GM23338 (cell line): Measurements from ENCODE around the gene GLS. TPM values are rescaled to one million over a fixed set of nuclear protein-coding genes. Genes with fewer than 3 reads are reported as not detected.
"Not testable (repeated sequence)": the region's sequence is repeated elsewhere in the genome, so short reads cannot be mapped to it uniquely, and the experiment has no call there.

ENCODE experiments used
- ATAC-seq: fragments of 200-7000 bp; cut with Tn5 transposase; 3 replicates; pipeline ENCODE4 v1.9.1; 2020
- DNase-seq: peaks from one replicate; pipeline ENCODE4 v3.0.0-alpha.2; 2015; ENCODE audit warnings: low spot score
- H2AFZ ChIP-seq: fragments of 200-600 bp; sonication (generic); 2 replicates; pipeline ENCODE4 v1.8.0; 2016; ENCODE audit warnings: antibody characterized with exemption, mild to moderate bottlenecking, moderate library complexity
- H3F3A ChIP-seq: fragments of 200-600 bp; sonication (generic); replicated peaks from 2 replicates; pipeline ENCODE4 v1.8.0; 2017; ENCODE audit warnings: antibody characterized with exemption, mixed run types, low read depth
- H3K27ac ChIP-seq: fragments of 200-600 bp; sonication (generic); 2 replicates; pipeline ENCODE4 v1.6.1; 2016; ENCODE audit warnings: low read depth
- H3K27me3 ChIP-seq: fragments of 200-600 bp; sonication (generic); 2 replicates; pipeline ENCODE4 v1.8.0; 2016; ENCODE audit warnings: mild to moderate bottlenecking, mixed run types, moderate library complexity; ENCODE audit not compliant: insufficient read depth
- H3K36me3 ChIP-seq: fragments of 200-600 bp; sonication (generic); 2 replicates; pipeline ENCODE4 v1.8.0; 2016; ENCODE audit warnings: mild to moderate bottlenecking; ENCODE audit not compliant: insufficient read depth
- H3K4me1 ChIP-seq: fragments of 200-600 bp; sonication (generic); 2 replicates; pipeline ENCODE4 v1.8.0; 2016; ENCODE audit warnings: mild to moderate bottlenecking, moderate library complexity; ENCODE audit not compliant: insufficient read depth
- H3K4me2 ChIP-seq: fragments of 200-600 bp; sonication (generic); 2 replicates; pipeline ENCODE4 v1.7.1; 2017; ENCODE audit warnings: mixed run types
- H3K4me3 ChIP-seq: fragments of 200-600 bp; sonication (generic); 2 replicates; pipeline ENCODE4 v1.6.1; 2016; ENCODE audit warnings: mixed run types
- H3K79me2 ChIP-seq: fragments of 200-600 bp; sonication (generic); replicated peaks from 2 replicates; pipeline ENCODE4 v1.8.0; 2017; ENCODE audit warnings: mild to moderate bottlenecking; ENCODE audit not compliant: insufficient read depth
- H3K9me2 ChIP-seq: fragments of 200-600 bp; sonication (generic); 2 replicates; pipeline ENCODE4 v1.8.0; 2017; ENCODE audit not compliant: insufficient read depth
- H4K20me1 ChIP-seq: fragments of 200-600 bp; sonication (generic); replicated peaks from 2 replicates; pipeline ENCODE4 v1.8.0; 2017; ENCODE audit warnings: mild to moderate bottlenecking; ENCODE audit not compliant: insufficient read depth
- H3K27ac Mint-ChIP-seq: 2 replicates; pipeline ENCODE4 v1.8.0; 2020; ENCODE audit warnings: inconsistent platforms, mild to moderate bottlenecking, moderate library complexity, mixed read lengths
- H3K27me3 Mint-ChIP-seq: 3 replicates; pipeline ENCODE4 v1.8.0; 2022; ENCODE audit warnings: low read depth, mild to moderate bottlenecking, moderate library complexity, mixed read lengths, inconsistent platforms; ENCODE audit not compliant: insufficient read depth, poor library complexity
- H3K36me3 Mint-ChIP-seq: 3 replicates; pipeline ENCODE4 v1.8.0; 2021; ENCODE audit warnings: low read depth, mild to moderate bottlenecking, inconsistent platforms, moderate library complexity, mixed read lengths
- H3K4me1 Mint-ChIP-seq: 3 replicates; pipeline ENCODE4 v1.8.0; 2020; ENCODE audit warnings: mild to moderate bottlenecking, inconsistent platforms, mixed read lengths
- H3K4me3 Mint-ChIP-seq: 3 replicates; pipeline ENCODE4 v1.8.0; 2021; ENCODE audit warnings: moderate library complexity, mild to moderate bottlenecking, inconsistent platforms, mixed read lengths
- H3K9me3 Mint-ChIP-seq: 3 replicates; pipeline ENCODE4 v1.8.0; 2020; ENCODE audit warnings: moderate library complexity, mild to moderate bottlenecking, inconsistent platforms, mixed read lengths
- EZH2 ChIP-seq: fragments of 200-600 bp; sonication (generic); IDR thresholded peaks from one replicate; pipeline ENCODE4 v1.8.0; 2017; ENCODE audit warnings: antibody characterized with exemption, mild to moderate bottlenecking, low read depth; ENCODE audit not compliant: unreplicated experiment
- JUNB ChIP-seq: IDR thresholded peaks from one replicate; pipeline ENCODE4 v1.6.1; 2016; ENCODE audit warnings: antibody characterized with exemption; ENCODE audit not compliant: unreplicated experiment
- NANOG ChIP-seq: IDR thresholded peaks from 2 replicates; pipeline ENCODE4 v1.6.1; 2016; ENCODE audit warnings: antibody characterized with exemption, borderline replicate concordance
- POLR2AphosphoS5 ChIP-seq: IDR thresholded peaks from 2 replicates; pipeline ENCODE4 v1.6.1; 2016; ENCODE audit warnings: antibody characterized with exemption, low read depth
- STAT1 ChIP-seq: IDR thresholded peaks from one replicate; pipeline ENCODE4 v1.6.1; 2016; ENCODE audit warnings: antibody characterized with exemption; ENCODE audit not compliant: unreplicated experiment
- ZNF114 ChIP-seq: fragments of 250-450 bp; sonication (Bioruptor Pico); IDR thresholded peaks from 2 replicates; pipeline ENCODE4 v1.5.0; 2020; ENCODE audit warnings: mild to moderate bottlenecking, moderate library complexity
- ZNF331 ChIP-seq: fragments of 250-450 bp; sonication (Bioruptor Pico); IDR thresholded peaks from 2 replicates; pipeline ENCODE4 v1.5.0; 2020; ENCODE audit warnings: low read depth, mild to moderate bottlenecking, moderate library complexity
- polyA plus RNA-seq: library from polyadenylated mRNA; unstranded; fragments of >200 nt; fragmentation: Nextera tagmentation; extraction: Ambion mirVana; gene quantifications from 2 replicates; pipeline ENCODE4 v1.2.1, GENCODE V29; 2016
- total RNA-seq: library from RNA; depleted of rRNA; stranded (reverse); fragments of >200 nt; shearing (Covaris generic); gene quantifications from 2 replicates; pipeline ENCODE4 v1.2.3, GENCODE V29; 2014
- TF ChIP-seq, protein P1 (sequence below): IDR thresholded peaks from one replicate; pipeline ENCODE4 v1.6.1; 2018; ENCODE audit warnings: antibody characterized with exemption; ENCODE audit not compliant: unreplicated experiment
- TF ChIP-seq, protein P2 (sequence below), 2 experiments: fragments of 200-600 bp in 1 of 2; sonication (generic) in 1 of 2; conservative IDR thresholded peaks; 2 replicates each; pipeline versions ENCODE4 v1.5.1 to v1.6.1; 2016 to 2017; ENCODE audit warnings: antibody characterized with exemption in 2 of 2, low read depth in 2 of 2, mild to moderate bottlenecking in 2 of 2, moderate library complexity in 1 of 2

The GLS gene
- total and polyA plus RNA-seq, 2 experiments from 2014 or later, result 38.1 to 172 TPM

DNA sequence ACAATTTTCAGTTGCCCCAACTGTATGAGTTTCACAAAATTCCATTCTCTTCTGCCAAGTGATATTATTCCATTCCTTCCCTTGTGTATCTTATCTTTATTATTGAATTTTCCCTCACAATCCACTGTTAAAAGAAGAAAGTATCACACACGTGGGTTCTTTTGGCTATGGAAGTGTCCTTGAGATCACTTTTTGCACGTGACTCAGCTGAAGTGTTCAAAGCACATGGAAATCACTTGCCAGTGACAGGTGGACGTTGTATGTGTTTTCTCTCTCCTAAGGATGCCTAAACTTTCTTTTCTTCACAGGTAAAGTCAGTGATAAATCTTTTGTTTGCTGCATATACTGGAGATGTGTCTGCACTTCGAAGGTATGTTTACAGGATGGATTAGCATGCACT is 72.6 kb downstream of the GLS start (continued):
- TF ChIP-seq, protein P1, sequence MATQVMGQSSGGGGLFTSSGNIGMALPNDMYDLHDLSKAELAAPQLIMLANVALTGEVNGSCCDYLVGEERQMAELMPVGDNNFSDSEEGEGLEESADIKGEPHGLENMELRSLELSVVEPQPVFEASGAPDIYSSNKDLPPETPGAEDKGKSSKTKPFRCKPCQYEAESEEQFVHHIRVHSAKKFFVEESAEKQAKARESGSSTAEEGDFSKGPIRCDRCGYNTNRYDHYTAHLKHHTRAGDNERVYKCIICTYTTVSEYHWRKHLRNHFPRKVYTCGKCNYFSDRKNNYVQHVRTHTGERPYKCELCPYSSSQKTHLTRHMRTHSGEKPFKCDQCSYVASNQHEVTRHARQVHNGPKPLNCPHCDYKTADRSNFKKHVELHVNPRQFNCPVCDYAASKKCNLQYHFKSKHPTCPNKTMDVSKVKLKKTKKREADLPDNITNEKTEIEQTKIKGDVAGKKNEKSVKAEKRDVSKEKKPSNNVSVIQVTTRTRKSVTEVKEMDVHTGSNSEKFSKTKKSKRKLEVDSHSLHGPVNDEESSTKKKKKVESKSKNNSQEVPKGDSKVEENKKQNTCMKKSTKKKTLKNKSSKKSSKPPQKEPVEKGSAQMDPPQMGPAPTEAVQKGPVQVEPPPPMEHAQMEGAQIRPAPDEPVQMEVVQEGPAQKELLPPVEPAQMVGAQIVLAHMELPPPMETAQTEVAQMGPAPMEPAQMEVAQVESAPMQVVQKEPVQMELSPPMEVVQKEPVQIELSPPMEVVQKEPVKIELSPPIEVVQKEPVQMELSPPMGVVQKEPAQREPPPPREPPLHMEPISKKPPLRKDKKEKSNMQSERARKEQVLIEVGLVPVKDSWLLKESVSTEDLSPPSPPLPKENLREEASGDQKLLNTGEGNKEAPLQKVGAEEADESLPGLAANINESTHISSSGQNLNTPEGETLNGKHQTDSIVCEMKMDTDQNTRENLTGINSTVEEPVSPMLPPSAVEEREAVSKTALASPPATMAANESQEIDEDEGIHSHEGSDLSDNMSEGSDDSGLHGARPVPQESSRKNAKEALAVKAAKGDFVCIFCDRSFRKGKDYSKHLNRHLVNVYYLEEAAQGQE, result no peak
- TF ChIP-seq ZNF331 (no peak), EZH2 (no peak)

DNA sequence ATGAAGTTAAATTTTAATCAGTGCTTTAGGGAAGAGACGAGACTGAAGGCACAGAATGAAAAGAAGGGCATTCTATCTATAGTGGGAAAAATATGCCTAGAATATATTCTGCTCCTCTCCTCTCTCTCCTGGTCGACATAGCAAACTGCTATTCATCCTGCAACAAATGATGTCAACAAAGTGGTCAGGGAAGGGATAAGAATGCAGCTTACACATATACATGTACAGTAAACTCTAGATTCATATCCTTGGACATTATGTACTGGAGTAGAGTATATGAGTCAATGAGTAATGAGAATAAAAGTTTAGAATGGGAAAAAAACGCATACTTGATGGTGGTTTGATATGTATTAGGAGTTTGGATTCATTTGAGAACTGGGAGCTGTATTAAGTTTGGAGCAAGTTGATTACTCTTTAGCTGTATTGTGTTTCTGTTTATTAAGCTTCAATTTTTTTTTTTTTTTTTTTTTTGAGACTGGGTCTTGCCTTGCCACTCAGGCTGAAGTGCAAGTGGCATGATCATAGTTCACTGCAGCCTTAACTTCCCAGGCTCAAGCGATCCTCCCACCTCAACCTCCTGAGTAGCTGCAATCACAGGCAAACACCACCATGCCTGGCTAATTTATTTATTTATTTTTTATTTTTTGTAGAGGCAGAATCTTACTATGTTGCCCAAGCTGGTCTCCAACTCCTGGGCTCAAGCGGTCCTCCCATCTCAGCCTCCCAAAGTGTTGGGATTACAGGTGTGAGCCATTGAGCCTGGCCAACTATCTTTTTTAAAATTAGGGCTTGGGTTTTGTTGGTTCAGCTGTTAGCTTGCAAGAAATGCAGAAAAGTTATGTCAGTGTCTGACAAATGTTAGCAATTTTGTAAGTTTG is 79.5 kb downstream of the GLS start:
- Mint-ChIP-seq H3K4me3 (no peak overlapping the region), H3K9me3 (peaks cover 16% of the 10 kb centered on the region), H3K27ac (no peak overlapping the region), H3K4me1 (no peaks in the 10 kb centered on the region; the same call in 2 of the 3 replicates), H3K36me3 (peaks cover 8% of the 10 kb centered on the region; the same call in 2 of the 3 replicates), H3K27me3 (no peaks in the 10 kb centered on the region)
- H3K27ac ChIP-seq, result no peak overlapping the region
- no peak for TF ChIP-seq ZNF331
- no peak for TF ChIP-seq NANOG
- TF ChIP-seq JUNB, result no peak
- no peak for TF ChIP-seq STAT1
- TF ChIP-seq, protein P2, sequence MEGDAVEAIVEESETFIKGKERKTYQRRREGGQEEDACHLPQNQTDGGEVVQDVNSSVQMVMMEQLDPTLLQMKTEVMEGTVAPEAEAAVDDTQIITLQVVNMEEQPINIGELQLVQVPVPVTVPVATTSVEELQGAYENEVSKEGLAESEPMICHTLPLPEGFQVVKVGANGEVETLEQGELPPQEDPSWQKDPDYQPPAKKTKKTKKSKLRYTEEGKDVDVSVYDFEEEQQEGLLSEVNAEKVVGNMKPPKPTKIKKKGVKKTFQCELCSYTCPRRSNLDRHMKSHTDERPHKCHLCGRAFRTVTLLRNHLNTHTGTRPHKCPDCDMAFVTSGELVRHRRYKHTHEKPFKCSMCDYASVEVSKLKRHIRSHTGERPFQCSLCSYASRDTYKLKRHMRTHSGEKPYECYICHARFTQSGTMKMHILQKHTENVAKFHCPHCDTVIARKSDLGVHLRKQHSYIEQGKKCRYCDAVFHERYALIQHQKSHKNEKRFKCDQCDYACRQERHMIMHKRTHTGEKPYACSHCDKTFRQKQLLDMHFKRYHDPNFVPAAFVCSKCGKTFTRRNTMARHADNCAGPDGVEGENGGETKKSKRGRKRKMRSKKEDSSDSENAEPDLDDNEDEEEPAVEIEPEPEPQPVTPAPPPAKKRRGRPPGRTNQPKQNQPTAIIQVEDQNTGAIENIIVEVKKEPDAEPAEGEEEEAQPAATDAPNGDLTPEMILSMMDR (conservative IDR thresholded peaks at IDR 0.05; ENCODE audit: low read depth in 2 of 2), result no peak
- no peak for TF ChIP-seq ZNF114 (CRISPR knock-in tag)
- TF ChIP-seq POLR2AphosphoS5, result no peak
- TF ChIP-seq, protein P1, result no peak
- TF ChIP-seq EZH2, result no peak
- no peaks in the 10 kb centered on the region for H3K9me2 ChIP-seq
- no peaks in the 10 kb centered on the region for H3K27me3 ChIP-seq
- no peak overlapping the region for H3K4me3 ChIP-seq
- H3K79me2 ChIP-seq, result no peaks in the 10 kb centered on the region
- no peaks in the 10 kb centered on the region for H3K4me1 ChIP-seq
- H3F3A ChIP-seq, result no peaks in the 10 kb centered on the region
- DNase-seq (no peak), ATAC-seq (no peak)
- no peak overlapping the region for H3K4me2 ChIP-seq
- H3K36me3 ChIP-seq, result no peaks in the 10 kb centered on the region; the same call in 1 of the 2 replicates
- H4K20me1 ChIP-seq, result no peaks in the 10 kb centered on the region
- H2AFZ ChIP-seq, result no peak overlapping the region

DNA sequence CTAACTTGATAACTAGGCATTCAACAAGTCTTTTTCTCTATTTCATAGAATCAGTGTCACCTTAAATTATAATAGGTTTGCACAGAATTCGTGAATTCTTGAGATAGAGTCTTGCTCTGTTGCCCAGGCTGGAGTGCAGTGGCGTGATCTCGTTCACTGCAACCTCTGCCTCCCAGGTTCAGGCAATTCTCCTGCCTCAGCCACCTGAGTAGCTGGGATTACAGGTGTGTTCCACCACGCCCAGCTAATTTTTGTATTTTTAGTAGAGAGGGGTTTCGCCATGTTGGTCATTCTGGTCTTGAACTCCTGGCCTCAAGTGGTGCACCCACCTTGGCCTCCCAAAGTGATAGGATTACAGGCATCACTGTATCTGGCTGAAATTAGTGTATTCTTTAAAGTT is 80.5 kb downstream of the GLS start:
- H3K9me3 Mint-ChIP-seq, result peaks cover 11% of the 10 kb centered on the region; the same call in 2 of the 3 replicates
- H3K36me3 ChIP-seq, H3K4me1 ChIP-seq, H3K79me2 ChIP-seq, H3F3A ChIP-seq, H3K27ac Mint-ChIP-seq, H3K4me2 ChIP-seq, H3K27me3 ChIP-seq, DNase-seq, H4K20me1 ChIP-seq, H3K36me3 Mint-ChIP-seq, ATAC-seq, H3K27ac ChIP-seq, H3K4me1 Mint-ChIP-seq, H3K4me3 Mint-ChIP-seq, H3K9me2 ChIP-seq, H3K4me3 ChIP-seq, H3K27me3 Mint-ChIP-seq, H2AFZ ChIP-seq: not testable (repeated sequence)
